ENCODE data around the gene CHST11.

CHST11 gene

DNA sequence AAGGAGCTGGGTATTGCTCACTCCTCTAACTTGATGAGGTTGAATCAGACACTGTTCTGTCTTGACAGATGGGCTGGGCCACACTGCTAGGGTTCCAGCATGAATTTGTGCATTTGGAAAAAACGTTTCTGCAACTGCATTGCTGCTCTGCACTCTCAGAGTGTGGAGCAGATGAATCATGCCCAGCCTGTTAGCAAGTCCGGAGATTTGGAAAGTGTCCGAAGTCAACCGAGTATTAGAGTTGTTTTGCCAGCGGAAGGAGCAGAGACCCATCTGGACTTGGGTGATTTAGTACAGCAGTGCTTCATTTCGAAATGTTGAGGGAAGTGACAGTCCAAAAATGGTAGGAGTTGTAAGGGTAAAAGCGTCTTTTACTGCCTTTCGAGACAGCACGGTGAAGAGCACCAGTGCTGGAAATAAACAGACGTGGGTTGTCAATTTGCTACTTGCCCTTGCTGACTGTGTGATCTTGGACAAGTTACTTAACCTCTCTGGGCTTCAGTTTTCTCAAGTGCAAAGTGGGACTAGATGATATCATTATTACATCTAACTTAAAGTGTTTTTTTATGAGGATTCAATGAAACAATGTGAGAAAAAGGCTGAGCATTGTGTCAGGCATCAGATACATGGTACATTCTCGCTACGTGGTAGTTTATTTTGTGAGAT lies 139.5 kb downstream of the CHST11 start:
- TF ChIP-seq ZNF223 (tag by site-specific recombination; IDR thresholded peaks at IDR 0.05), result no peak
- TF ChIP-seq ZNF580 (tag by site-specific recombination; IDR thresholded peaks at IDR 0.05), result 0 out of 2 replicates have a peak, but pooled peaks have one; percentile 26
- TF ChIP-seq ZNF768 (tag by site-specific recombination; IDR thresholded peaks at IDR 0.05), result peak; percentile 71; the same call in 1 of the 2 replicates
- no peak for TF ChIP-seq TCF7L2 (IDR thresholded peaks at IDR 0.05; ENCODE audit: borderline replicate concordance, low read depth, low read length)
- CTCF ChIA-PET, result no interaction called here
- H3K4me3 ChIP-seq (ENCODE audit: low read depth, low read length), result no peak overlapping the region
- POLR2A ChIA-PET, result interaction anchor here (0.6 kb wide), 1 partner anchor 31 kb away, joined by 3 read pairs; no protein-coding TSS in a partner anchor
- peaks cover 3% of the 10 kb centered on the region; the same call in 1 of the 2 replicates for H3K4me1 ChIP-seq (ENCODE audit: control insufficient read depth, insufficient read depth, low read length)
- no peak overlapping the region for H3K27ac ChIP-seq (ENCODE audit: extremely low read depth, low read depth, low read length)
- H3K36me3 ChIP-seq (ENCODE audit: control insufficient read depth in 2 of 2, insufficient read depth in 1 of 2, low read length in 2 of 2), result no peaks in the 10 kb centered on the region
- no peaks in the 10 kb centered on the region for H3K9me3 ChIP-seq (ENCODE audit: control insufficient read depth, insufficient read depth, low read depth, low read length)

DNA sequence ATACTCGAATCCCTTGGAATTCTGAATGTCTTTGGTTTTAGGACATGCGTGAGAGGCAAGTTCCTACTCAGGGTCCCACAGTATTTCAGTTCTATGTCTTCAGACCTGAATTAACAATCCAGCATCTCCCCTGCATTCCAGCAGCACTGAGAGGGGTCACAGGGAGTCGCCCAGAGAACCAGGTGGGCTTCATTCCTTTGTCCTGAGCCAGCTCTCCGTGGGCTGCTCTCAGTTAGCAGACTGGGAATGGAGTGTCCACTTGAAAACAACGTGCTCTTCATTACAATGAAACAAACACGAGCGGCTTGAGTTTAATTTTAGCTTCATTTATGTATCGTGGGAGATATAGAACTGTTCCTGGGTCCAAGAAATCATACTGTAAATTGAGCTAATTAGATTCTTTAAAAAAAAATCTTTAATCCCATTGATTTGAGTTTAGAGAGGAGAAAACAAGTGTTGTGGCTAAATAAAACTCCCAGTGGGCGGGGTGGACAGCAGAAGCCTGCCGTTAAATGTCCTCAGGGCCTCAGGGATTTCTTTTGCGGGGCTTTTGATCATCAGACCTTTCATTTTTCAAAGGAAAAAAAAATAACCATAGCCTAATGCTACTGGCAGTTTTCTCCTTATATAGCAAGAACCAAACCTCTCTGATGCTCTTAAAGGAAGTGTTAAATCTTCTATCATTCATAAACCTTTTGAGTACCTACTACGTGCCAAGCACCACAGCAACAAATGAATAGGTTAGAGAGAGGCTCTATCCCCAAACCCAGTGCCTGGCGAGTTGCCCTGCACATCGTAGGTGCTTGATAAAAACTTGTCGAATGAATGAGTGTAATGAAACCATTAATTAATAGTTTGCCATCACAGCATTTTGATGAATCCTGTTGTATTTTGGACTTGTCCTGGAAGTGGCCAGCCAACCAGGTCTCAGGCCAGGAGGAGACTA lies 140.4 kb downstream of the CHST11 start:
- TF ChIP-seq TCF7L2 (IDR thresholded peaks at IDR 0.05; ENCODE audit: borderline replicate concordance, low read depth, low read length) (peak; percentile 70), ZNF37A (tag by site-specific recombination; IDR thresholded peaks at IDR 0.05) (no peak), ZNF174 (tag by site-specific recombination; IDR thresholded peaks at IDR 0.05) (no peak), ZNF266 (tag by site-specific recombination; IDR thresholded peaks at IDR 0.05; ENCODE audit: low read depth) (no peak), ZNF184 (tag by site-specific recombination; IDR thresholded peaks at IDR 0.05) (no peak), ZNF211 (tag by site-specific recombination; IDR thresholded peaks at IDR 0.05; ENCODE audit: low read depth) (no peak)
- TF ChIP-seq, protein P1, sequence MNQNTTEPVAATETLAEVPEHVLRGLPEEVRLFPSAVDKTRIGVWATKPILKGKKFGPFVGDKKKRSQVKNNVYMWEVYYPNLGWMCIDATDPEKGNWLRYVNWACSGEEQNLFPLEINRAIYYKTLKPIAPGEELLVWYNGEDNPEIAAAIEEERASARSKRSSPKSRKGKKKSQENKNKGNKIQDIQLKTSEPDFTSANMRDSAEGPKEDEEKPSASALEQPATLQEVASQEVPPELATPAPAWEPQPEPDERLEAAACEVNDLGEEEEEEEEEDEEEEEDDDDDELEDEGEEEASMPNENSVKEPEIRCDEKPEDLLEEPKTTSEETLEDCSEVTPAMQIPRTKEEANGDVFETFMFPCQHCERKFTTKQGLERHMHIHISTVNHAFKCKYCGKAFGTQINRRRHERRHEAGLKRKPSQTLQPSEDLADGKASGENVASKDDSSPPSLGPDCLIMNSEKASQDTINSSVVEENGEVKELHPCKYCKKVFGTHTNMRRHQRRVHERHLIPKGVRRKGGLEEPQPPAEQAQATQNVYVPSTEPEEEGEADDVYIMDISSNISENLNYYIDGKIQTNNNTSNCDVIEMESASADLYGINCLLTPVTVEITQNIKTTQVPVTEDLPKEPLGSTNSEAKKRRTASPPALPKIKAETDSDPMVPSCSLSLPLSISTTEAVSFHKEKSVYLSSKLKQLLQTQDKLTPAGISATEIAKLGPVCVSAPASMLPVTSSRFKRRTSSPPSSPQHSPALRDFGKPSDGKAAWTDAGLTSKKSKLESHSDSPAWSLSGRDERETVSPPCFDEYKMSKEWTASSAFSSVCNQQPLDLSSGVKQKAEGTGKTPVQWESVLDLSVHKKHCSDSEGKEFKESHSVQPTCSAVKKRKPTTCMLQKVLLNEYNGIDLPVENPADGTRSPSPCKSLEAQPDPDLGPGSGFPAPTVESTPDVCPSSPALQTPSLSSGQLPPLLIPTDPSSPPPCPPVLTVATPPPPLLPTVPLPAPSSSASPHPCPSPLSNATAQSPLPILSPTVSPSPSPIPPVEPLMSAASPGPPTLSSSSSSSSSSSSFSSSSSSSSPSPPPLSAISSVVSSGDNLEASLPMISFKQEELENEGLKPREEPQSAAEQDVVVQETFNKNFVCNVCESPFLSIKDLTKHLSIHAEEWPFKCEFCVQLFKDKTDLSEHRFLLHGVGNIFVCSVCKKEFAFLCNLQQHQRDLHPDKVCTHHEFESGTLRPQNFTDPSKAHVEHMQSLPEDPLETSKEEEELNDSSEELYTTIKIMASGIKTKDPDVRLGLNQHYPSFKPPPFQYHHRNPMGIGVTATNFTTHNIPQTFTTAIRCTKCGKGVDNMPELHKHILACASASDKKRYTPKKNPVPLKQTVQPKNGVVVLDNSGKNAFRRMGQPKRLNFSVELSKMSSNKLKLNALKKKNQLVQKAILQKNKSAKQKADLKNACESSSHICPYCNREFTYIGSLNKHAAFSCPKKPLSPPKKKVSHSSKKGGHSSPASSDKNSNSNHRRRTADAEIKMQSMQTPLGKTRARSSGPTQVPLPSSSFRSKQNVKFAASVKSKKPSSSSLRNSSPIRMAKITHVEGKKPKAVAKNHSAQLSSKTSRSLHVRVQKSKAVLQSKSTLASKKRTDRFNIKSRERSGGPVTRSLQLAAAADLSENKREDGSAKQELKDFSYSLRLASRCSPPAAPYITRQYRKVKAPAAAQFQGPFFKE (tag by site-specific recombination; IDR thresholded peaks at IDR 0.05; ENCODE audit: borderline replicate concordance), result no peak
- Histone ChIP-seq H3K4me1 (ENCODE audit: control insufficient read depth, insufficient read depth, low read length) (peaks cover 3% of the 10 kb centered on the region; the same call in 1 of the 2 replicates), H3K27ac (ENCODE audit: extremely low read depth, low read depth, low read length) (no peak overlapping the region), H3K9me3 (ENCODE audit: control insufficient read depth, insufficient read depth, low read depth, low read length) (no peaks in the 10 kb centered on the region), H3K4me3 (ENCODE audit: low read depth, low read length) (no peak overlapping the region), H3K36me3 (ENCODE audit: control insufficient read depth in 2 of 2, insufficient read depth in 1 of 2, low read length in 2 of 2) (no peaks in the 10 kb centered on the region)
- POLR2A ChIA-PET, result no interaction called here
- CTCF ChIA-PET, result no interaction called here

DNA sequence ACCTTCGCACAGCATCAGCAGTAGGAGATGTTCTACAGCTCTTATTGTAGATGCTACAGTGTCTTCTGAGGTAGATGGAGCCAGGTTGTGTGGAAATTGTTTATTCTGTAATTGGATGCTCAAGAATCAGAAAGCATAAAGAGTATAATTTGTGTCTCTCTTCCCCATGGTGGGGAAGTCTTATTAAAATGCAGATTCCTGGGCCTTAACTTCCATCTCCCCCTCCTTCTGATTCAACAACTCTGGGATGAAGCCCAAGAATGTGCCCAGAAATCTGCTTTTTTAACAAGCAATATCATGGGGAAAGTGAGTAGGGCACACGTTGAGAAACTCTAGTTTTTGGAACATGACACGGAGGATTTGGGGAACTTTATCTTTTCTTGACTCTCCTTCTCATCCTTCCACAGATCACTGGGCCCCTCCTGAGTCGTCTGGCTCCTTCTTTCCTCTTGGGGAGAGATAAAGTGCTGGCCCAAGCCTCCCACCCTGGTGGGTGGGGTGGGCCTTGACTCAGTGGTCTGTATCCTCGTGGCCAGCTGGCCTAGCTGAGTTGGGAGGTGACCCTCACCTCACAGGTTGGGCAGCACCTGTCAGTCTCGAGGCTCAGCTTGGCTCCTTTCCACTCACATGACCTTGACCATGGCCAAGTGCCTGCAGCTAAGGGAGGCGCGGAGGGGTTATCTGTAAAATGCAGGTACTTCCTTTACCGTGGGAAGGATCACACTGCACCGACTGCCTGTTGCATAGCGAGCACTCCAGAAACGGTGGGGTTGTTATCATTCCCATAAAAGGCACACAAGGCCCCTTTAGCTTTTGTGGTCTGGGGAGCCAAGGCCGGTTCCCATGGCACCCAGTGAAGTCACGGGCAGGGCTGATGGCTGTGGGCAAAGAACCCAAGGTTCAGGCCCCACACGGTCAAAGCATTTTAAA lies 141.9 kb downstream of the CHST11 start:
- Histone ChIP-seq H3K27ac (ENCODE audit: extremely low read depth, low read depth, low read length) (no peak overlapping the region), H3K9me3 (ENCODE audit: control insufficient read depth, insufficient read depth, low read depth, low read length) (no peaks in the 10 kb centered on the region), H3K4me1 (ENCODE audit: control insufficient read depth, insufficient read depth, low read length) (peaks cover 5% of the 10 kb centered on the region), H3K4me3 (ENCODE audit: low read depth, low read length) (no peak overlapping the region), H3K36me3 (ENCODE audit: control insufficient read depth in 2 of 2, insufficient read depth in 1 of 2, low read length in 2 of 2) (no peaks in the 10 kb centered on the region)
- TF ChIP-seq ZBTB20 (tag by site-specific recombination; IDR thresholded peaks at IDR 0.05) (peak; percentile 91), GLI4 (tag by site-specific recombination; IDR thresholded peaks at IDR 0.05) (no peak), ZBTB48 (tag by site-specific recombination; IDR thresholded peaks at IDR 0.05) (peak; percentile 66), ZNF214 (tag by site-specific recombination; IDR thresholded peaks at IDR 0.05; ENCODE audit: borderline replicate concordance) (no peak), SCRT2 (tag by site-specific recombination; IDR thresholded peaks at IDR 0.05) (peak; percentile 91), ZNF140 (tag by site-specific recombination; IDR thresholded peaks at IDR 0.05) (no peak), SCRT1 (tag by site-specific recombination; IDR thresholded peaks at IDR 0.05; ENCODE audit: borderline replicate concordance) (peak; percentile 71), ZNF302 (tag by site-specific recombination; IDR thresholded peaks at IDR 0.05; ENCODE audit: low read depth) (no peak)
- TF ChIP-seq, protein P2, sequence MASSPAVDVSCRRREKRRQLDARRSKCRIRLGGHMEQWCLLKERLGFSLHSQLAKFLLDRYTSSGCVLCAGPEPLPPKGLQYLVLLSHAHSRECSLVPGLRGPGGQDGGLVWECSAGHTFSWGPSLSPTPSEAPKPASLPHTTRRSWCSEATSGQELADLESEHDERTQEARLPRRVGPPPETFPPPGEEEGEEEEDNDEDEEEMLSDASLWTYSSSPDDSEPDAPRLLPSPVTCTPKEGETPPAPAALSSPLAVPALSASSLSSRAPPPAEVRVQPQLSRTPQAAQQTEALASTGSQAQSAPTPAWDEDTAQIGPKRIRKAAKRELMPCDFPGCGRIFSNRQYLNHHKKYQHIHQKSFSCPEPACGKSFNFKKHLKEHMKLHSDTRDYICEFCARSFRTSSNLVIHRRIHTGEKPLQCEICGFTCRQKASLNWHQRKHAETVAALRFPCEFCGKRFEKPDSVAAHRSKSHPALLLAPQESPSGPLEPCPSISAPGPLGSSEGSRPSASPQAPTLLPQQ (tag by site-specific recombination; IDR thresholded peaks at IDR 0.05), result 0 out of 2 replicates have a peak, but pooled peaks have one; percentile 29
- ChIA-PET POLR2A (no interaction called here), CTCF (no interaction called here)

All from HEK293 (cell line).